ENCODE results near the gene KIAA1217.

The KIAA1217 gene

GRCh38 chr10:24568042-24568441, 359.1 kb downstream of the KIAA1217 start:
- DNase-seq: no peak

GRCh38 chr10:24569330-24569796, 360.4 kb downstream of the KIAA1217 start:
- no peak for DNase-seq

- DNase-seq: no peak
Observed at GRCh38 chr10:24569828-24570657, 361.1 kb downstream of the KIAA1217 start.

- DNase-seq: no peak
Observed at GRCh38 chr10:24570658-24571426, 361.9 kb downstream of the KIAA1217 start.

GRCh38 chr10:24571870-24572450, 363.0 kb downstream of the KIAA1217 start:
- DNase-seq: no peak

GRCh38 chr10:24574161-24574560, 365.2 kb downstream of the KIAA1217 start:
- DNase-seq: no peak

GRCh38 chr10:24574578-24575155, 365.7 kb downstream of the KIAA1217 start:
- DNase-seq: no peak

GRCh38 chr10:24575481-24576002, 366.6 kb downstream of the KIAA1217 start:
- DNase-seq: no peak

GRCh38 chr10:24579448-24579847, 370.5 kb downstream of the KIAA1217 start:
- no peak for DNase-seq

- DNase-seq: no peak
Observed at GRCh38 chr10:24579906-24580305, 371.0 kb downstream of the KIAA1217 start.

GRCh38 chr10:24589265-24589664, 380.3 kb downstream of the KIAA1217 start:
- DNase-seq: no peak

GRCh38 chr10:24590697-24591457, 381.9 kb downstream of the KIAA1217 start:
- no peak for DNase-seq

- DNase-seq: no peak
Observed at GRCh38 chr10:24596217-24596930, 387.4 kb downstream of the KIAA1217 start.

- no peak for DNase-seq
Observed at GRCh38 chr10:24597426-24597825, 388.5 kb downstream of the KIAA1217 start.
